KBM-7 (cell line): ENCODE results near the gene PSME1.

Source experiments
- DNase-seq: peaks from one replicate; pipeline ENCODE4 v3.0.0-alpha.2; 2015
- in situ Hi-C: fragments of 300-500 bp; cut with MboI; formaldehyde crosslinking; loops from 2 replicates; pipeline ENCODE4 v1.14.3; 2020; ENCODE audit warnings: low sequenced_read_pairs, low pct_unique_long_range_greater_than_20kb, mixed read lengths

The PSME1 gene

DNA sequence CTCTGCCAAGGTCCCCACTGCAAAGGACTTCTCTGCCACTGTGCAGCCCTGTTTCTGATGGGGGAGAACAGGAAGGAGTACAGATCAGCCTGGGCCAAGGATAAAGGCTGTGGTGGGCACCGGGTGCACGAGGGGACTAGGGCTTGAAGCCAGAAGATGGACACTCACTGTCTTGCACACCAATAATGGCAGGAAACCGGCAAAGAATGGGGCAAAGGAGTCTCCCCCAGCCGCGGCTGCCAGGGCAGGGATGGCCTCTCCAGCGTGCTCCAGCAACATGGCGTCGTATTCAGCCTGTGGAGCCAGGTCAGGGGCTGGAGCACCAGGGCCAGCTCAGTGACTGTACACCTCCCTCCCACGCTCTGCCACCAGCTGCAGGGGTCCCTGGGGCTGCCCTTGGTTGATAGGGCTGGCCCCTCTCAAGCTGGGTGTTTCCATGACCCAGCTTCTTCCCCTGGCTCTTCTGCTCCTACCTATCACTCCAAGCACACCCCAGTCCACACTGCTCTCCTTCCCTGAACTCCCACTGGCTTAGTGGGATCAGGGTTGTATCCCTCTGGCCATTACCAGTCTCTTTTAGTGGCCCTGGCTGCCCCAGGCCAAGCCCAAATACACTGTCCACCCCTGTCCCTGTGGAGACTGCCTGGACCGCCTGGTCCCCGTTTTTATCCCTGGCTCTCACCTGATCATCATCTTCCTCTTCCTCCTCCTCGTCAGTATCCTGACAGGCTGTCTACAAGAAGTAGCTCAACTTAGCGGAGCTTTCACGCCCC, 46.3 kb downstream of the PSME1 start:
- in situ Hi-C loops, result no loop called here
- DNase-seq, result no peak

DNA sequence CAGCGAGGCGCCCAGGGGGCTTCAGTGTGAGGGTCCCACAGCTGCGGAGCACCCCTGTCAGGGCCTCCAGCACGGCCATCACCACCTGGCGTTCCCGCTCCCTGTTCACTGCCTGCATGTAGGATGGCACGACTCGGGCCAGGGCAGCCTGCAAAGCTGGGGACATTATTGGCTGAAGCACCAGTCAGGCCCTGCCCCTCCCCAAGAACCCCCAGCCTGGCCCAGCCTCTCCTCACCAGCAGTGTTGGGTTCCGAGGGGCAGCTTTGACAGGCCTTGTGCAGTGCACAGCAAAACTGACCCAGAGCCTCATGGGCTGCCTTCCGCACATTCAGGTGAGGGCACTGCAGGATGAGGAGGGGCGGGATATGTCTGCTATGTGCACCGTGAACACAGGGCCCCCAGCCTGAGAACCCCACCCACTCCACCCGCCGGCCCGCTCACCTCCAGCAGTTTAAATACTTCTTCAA, 47.1 kb downstream of the PSME1 start:
- in situ Hi-C loops, result no loop called here

DNA sequence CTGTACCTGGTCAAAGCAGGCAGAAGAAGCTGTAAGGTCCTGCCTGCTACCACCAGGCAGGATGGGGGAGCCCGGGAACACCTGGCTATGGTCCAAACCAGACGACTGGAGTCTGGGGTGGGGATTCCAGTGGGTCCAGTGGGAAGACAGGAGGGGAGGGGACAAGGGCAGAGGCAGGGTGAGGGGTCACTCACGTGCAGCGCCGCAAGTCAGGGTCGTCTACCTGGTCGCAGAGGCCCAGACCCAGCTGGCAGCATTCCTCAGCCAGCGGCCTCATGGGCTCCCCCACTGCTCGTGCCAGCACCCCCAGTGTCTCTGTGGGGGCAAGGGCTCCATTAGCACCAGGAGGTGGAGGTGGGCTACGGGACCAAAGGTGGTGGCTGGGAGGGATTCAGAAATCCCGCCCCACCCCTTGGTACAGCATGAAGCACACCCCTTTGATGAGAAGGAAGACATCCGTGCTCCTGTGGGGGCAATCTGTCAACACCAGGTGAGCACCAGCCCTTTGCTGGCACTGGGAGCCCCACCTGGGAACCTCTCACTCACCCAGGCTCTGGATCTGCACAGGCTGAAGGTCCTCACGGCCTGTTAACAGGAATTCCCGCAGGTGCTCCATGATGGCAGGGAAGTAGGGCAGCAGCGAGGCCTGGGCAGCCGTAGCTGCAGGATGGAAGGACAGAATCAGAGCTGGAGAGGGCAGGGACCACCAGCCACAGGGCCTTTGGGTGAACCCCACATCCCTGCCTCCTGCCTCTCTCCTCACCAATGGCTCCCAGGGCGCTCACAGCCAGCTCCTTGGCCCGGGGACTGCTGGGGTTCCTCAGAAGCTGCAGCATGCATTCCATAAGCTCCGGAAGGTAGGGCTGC, 48.3 kb downstream of the PSME1 start:
- no peak for DNase-seq
- in situ Hi-C loops, result no loop called here

More for the DNA sequence above, 47.1 kb downstream of the PSME1 start:
- DNase-seq, result no peak

DNA sequence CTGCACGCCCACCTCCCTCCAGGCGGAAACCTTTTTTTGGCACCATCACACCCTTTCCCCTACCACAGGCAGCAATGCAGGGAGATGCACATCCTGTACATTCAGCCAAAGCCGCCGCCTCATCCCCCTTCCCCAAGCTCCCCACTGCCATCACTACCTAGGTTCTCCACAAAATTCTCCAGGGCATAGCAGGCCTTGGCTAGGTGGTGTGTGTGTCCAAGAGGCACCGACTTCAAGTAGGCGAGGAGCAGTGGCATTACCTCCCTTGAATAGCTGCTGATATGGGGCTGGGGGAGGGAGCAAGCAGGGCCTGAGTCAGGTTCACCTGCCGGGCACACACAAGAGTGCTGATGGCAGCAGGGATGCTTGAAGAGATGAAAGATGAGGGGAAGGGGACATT, 49.0 kb downstream of the PSME1 start:
- in situ Hi-C loops, result no loop called here
- DNase-seq, result no peak

DNA sequence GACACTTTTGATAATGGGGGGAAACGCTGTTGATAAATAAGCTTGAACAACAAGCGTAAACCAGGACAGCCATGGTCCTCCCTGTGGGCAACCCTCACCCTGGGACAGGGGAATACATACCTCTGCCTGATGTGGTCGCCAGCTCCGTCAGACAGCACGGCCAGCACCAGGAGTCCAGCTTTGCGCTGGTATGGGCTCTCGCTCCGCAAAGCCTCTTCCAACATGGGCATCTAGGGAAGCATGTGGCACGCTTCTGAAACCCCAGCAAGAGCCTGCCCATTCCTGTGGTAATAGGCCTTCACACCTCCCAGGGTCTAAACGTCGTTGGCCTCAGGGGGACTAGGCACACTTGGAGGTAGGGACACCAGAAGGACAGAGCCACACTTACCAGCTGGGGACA, 49.7 kb downstream of the PSME1 start:
- in situ Hi-C loops, result no loop called here
- DNase-seq, result no peak

DNA sequence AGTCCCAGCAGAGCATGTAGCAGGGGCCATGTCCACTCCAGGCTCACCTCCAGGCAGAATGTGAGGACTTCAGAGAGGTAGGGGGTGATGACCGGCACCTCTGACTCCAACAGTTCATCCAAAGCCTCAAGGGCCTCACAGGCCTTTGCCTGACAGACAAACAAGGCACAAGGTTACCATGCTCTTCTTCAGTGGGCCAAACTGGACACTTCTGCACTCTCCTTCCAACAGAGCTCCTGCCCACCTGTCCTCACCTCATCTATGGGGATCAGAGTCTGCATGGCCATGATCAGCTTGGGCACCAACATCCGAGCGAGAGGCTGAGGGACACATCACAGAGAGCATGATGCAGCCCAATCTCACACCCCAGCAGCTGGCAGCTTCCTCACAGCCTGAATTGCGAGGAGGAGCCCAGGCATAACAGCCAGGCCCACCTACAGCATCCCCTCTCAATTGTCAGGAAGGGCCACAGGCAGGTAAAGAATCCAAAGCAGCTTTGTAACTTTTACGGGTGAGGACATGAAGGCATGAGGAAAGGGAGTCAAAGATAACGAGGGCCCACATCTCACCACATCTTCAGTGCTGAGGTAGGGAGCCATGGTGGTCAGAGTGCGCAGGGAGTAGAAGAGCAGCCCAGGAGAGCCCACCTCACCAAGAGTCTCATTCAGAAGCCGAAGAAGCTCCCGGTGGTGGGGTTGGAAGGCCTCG, 51.0 kb downstream of the PSME1 start:
- DNase-seq, result no peak
- in situ Hi-C loops, result no loop called here

DNA sequence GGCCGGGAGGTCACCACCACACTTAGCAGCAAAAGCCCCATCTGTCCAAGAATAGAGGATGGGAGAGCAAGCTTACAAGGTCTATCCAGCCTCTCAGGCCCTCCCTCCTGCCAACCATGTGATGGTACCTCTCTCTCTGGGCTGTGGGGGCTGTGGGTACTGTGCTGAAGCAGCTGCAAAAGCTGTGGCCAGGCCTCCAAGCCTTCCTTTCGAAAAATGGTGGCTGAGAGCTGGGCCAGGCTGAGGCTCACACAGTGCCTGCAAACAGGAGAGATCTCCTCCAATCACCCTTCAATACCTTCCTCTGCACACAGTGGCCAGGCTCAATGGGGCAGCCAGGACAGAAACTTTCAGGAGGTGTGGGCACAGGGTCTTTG, 51.5 kb downstream of the PSME1 start:
- in situ Hi-C loops, result no loop called here
- no peak for DNase-seq
